NCI-H1092 treated with DMSO at 0.1 percent for 48 hours (cell line): ENCODE measurements around the gene GPD2.
"Not testable (repeated sequence)": the region's sequence is repeated elsewhere in the genome, so short reads cannot be mapped to it uniquely, and the experiment has no call there.

ENCODE experiments used
- DNase-seq: peaks from one replicate; lab custom pipeline; 2025; lab: John Stamatoyannopoulos, UW

The GPD2 gene

DNA sequence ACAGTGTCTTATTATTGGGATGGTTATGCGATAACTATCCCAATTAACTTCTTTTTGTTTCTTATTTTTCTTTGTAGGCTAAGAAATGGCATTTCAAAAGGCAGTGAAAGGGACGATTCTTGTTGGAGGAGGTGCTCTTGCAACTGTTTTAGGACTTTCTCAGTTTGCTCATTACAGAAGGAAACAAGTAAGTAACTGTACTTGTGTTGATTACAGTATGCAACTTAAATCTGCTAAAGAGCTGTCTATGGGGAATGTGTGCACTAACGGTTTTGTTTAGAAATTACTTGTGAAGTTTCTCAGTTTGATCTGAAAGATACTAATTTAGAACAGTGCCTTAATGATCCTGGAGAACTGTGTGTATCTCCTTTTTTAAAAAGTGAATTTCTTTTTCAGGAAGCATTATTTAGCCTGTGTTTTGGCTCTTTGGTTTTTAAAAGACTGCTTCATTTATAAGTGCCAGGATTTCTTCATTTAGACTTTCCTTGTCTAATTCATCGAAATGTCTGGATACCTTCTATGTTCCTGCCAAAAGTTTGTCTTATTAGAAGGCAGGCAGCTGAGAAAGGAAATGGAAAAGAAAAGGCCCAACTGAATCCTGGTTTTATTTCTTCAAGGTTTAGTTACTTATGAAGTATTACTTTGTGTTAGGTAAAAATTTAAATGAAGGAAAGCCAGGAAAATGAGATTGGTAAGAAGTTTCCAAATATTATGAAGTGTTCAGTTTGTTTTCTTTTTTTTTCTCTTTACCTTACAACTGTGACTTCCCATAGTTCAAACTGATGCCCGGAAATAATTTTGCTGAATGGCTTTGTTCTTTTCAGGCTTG lies 40.1 kb downstream of the GPD2 start:
- no peak for DNase-seq

DNA sequence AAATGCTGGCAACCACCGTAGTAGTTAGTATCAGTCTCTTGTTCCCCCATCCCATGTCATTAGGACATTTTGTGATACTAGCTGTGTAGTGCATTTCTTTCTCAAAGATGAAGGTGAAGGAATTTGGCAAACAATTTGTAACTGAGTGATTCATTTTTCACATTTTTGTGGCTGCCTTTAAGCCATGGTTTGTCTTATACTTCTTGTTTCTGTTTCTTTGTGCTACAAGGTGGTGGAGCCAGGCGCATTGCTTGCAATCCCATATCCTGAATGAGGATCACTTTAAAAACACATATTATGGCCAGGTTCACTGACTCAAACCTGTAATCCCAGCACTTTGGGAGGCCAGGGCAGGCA lies 40.6 kb downstream of the GPD2 start:
- no peak for DNase-seq

GRCh38 chr2:156480376-156480775 lies 44.2 kb downstream of the GPD2 start:
- no peak for DNase-seq

DNA sequence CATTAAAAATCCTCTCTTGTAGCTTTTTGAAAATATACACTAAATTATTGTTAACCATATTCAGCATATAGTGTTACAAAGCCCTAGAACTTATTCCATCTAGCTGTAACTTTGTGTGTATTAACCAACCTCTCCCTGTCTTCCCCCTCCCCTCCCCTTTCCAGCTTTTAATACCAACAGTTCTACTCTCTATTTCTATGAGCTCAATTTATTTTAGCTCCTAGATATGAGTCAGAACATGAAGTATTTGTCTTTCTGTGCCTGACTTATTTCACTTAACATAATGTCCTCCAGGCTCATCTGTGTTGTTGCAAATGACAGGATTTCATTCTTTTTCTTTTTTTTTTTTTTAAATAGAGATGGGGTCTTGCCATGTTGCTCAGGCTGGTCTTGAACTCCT lies 45.1 kb downstream of the GPD2 start:
- no peak for DNase-seq

DNA sequence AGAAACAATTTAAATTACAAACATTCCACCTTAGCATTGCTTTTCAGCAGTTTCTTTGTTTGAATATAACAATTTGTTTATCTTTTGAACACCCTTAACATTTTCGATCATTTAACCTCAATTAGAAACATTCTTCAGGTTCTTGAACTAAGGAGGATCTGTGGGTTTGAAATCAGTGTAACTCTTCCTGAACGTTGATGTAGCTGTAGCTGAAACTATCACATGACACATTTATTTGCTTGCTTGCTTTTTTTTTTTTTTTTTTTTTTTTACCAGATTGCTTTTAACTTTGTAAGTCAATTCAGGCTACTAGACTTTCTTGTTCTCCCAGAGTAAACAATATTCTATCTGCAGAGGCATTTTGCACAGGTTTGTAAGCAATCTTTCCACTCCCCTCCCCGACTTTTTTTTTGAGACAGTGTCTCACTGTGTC lies 47.6 kb downstream of the GPD2 start:
- DNase-seq, result no peak

DNA sequence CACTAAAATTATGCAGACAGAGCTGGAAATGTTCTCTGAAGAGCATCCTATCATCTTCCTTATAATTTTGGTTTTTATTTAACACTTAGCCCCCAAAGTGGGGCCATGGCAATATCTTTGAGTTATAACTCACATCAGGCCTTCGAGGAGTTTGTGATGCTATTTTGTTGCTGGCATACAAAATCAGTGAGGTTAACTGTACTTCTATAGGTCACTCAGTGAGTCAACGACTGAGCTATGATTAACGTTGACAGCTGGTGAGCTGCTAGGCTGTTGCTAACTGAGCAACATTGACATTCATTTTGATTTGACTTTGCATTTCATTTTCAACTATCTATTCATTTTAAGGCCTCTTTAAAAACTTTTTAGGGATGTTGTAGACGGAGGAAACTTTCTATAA lies 50.0 kb downstream of the GPD2 start:
- DNase-seq, result no peak

- DNase-seq, result no peak
These were observed 50.4 kb downstream of the GPD2 start for GRCh38 chr2:156486614-156487013.

GRCh38 chr2:156489195-156489594 lies 53.0 kb downstream of the GPD2 start:
- no peak for DNase-seq

GRCh38 chr2:156489750-156490465 lies 53.7 kb downstream of the GPD2 start:
- DNase-seq, result no peak

DNA sequence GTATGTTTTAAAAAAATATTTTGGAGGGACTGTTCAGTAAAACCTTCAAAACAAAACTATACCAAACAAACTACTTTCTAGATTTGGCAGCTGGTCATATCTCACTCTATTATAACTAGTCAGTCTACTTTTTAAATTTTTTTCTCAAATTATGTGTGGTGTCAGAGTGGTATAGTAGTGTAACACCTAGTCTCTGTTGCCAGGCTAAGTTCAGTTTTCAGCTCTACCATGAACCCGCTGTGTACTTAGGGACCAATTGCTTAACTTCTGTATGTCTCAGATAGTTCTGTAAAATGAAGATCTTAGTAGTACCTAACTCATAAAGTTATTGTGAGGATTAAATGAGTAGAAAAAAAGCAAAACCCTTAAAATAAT lies 54.3 kb downstream of the GPD2 start:
- DNase-seq, result no peak

- no peak for DNase-seq
These were observed 55.0 kb downstream of the GPD2 start for GRCh38 chr2:156491176-156491575.

- DNase-seq, result no peak
These were observed 56.8 kb downstream of the GPD2 start for GRCh38 chr2:156492979-156493378.

DNA sequence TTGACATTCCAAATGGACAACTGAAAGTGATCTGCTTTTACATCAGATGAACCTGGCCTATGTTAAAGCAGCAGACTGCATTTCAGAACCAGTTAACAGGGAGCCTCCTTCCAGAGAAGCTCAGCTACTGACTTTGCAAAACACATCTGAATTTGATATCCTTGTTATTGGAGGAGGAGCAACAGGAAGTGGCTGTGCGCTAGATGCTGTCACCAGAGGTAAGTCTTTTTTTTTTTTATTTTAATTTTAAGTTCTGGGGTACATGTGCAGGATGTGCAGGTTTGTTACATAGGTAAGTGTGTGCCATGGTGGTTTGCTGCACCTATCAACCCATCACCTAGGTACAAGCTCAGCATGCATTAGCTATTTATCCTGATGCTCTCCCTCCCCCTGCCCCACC lies 59.8 kb downstream of the GPD2 start:
- not testable (repeated sequence) for DNase-seq

DNA sequence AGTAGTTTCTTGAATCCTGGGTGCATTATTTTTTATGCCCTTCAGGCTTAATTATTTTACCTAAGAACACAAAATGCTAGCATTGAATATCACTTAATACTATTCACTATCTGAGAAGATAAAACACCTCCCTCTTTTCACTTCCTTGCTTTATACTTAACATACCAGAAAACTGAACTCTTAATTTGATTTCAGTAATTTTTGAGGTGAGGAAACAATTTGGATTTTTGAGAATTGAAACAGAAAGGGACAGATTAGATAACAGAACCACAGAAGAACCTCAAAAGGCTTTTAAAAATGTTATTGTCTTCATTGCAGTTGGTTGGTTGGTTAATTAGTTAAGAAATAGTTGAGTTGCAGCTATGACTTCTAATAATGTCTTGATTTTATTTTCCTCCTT lies 69.5 kb downstream of the GPD2 start:
- no peak for DNase-seq

GRCh38 chr2:156511122-156511521 lies 74.9 kb downstream of the GPD2 start:
- DNase-seq, result no peak

DNA sequence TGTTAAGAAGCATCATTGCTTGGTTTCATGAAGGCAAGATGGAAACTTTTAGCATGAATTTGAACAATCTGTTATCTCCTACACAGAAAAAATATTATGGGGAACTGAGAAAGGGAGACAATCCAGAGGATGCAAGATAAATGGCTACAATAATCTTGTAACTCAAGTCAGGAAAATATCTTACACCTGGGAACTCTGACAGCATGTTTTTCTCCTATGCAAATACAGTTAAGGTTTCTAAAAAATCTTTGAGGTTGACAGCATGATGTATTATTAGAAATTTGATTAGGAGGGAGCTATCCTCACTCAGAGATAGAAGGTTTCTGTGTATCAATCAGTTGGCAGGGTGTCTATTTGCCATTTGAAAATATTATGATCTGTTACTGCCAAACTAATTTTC lies 75.6 kb downstream of the GPD2 start:
- no peak for DNase-seq

- DNase-seq, result no peak
These were observed 76.3 kb downstream of the GPD2 start for GRCh38 chr2:156512451-156512850.

GRCh38 chr2:156513219-156513618 lies 77.0 kb downstream of the GPD2 start:
- no peak for DNase-seq

DNA sequence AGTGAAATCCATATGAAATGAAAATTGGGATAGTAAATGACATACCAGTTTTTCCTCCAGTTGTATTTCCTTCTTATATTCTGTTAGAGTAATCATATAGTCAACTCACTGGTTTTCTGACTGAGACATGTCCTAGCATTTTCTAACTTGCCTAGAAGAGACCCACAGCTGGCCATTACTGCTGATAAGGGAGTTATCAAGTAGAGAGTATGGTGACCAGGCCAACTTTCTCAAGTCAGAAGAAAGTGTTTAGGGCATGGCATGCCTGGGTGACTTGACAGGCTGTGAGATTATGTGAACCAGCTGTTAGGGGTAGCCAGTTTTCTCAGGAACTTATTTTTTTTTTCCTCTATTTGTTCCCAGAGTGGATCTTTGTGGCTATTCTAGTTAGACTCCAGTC lies 81.2 kb downstream of the GPD2 start:
- no peak for DNase-seq

DNA sequence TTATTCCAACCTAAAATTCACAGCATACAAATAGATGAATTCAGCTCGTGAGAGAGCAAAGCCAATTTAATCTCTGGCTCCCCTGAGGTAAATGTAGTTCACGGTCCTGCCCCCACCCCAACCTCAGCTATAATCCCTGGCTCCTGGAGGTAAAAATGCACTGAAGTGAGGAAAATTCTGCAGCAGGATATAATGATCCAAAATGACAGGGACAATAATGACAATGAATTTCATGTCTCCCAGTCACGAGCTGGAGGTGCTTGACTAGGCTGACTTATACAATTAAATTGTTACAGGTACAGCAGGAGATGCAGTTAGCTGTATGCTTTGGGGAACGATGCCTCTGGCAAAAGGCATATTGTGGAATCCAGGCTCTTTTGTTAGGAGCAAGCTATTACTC lies 82.0 kb downstream of the GPD2 start:
- no peak for DNase-seq

DNA sequence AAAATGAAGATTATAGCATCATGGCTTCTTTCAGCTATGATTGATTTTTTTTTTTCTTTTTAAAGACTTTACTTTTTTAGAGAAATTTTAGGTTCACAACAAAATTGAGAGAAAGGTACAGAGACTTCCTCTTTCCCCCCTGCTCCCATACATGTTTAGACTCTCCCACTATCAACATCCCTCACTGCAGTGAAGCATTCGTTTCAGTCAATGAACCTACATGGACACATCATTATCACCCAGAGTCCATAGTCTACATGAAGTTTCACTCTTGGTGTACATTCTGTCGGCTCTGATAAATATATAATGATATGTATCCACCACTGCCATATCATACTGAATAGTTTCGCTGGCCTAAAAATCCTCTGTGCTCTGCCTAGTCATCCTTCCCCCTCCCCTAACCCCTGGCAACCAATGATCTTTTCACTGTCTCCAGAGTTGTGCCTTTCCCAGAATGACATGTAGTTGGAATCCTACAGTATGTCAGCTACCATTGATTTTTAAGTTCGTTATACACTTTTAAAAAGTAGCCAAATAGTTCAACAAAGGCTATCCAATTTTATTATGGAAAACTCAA lies 86.8 kb downstream of the GPD2 start:
- no peak for DNase-seq

DNA sequence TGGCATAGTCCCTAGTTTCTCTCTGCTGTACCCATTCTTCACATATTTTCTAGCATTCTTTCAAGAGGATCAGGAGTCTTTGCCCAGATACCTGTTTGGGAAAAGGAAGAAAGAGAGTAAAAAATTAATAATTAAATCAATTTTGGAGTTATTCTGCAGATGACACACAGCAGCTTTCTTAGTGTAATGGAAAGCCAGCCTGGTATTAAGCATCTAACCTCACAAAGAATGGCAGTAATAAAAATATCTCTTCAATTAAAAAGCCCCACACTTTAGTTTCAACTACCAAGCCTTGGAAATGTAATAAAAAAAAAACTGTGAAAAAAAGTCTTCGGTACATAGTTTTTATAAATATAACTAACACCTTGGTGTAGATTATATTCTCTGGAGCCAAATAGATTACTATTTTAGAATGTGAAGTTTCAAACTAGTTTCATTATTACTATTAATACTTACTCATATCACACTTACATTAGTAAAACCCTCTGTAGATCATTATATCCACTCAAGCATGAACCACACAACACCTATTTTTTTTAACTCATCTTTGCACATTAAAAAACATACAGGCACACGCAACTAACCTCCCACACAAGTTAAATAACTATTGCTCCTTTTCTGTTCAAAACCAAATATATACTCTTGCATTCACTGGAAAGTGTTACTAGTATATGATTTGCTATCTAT lies 90.9 kb downstream of the GPD2 start:
- no peak for DNase-seq

- not testable (repeated sequence) for DNase-seq
These were observed 92.4 kb downstream of the GPD2 start for GRCh38 chr2:156528583-156528982.
